Left forelimb (tissue), 1 donor: ENCODE results near the gene SSBP4.
"Not testable (repeated sequence)": the region's sequence is repeated elsewhere in the genome, so short reads cannot be mapped to it uniquely, and the experiment has no call there.

ENCODE experiments used
- DNase-seq: peaks from one replicate; pipeline ENCODE4 v3.0.0-alpha.2; 2018; ENCODE audit warnings: low spot score

The SSBP4 gene

DNA sequence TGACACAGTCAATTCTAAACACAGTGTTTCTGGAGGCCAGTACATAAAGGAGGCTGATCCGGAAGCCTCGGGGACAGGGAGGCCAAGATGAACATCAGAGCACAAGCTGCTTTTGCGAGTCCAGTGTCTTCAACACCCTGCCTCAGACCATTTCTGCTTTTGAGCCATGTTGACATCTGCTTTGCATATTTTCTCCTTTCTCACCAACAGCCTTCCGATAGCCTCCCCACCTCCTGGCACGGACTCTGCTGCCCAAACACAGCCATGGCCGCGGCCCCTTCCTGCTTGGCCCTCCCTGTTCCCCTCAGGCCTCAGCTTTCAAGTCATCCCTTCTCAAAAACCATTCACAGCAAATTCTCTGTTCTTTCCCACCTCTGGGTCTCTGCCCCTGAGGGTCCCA, 25.4 kb upstream of the SSBP4 start:
- no peak for DNase-seq

DNA sequence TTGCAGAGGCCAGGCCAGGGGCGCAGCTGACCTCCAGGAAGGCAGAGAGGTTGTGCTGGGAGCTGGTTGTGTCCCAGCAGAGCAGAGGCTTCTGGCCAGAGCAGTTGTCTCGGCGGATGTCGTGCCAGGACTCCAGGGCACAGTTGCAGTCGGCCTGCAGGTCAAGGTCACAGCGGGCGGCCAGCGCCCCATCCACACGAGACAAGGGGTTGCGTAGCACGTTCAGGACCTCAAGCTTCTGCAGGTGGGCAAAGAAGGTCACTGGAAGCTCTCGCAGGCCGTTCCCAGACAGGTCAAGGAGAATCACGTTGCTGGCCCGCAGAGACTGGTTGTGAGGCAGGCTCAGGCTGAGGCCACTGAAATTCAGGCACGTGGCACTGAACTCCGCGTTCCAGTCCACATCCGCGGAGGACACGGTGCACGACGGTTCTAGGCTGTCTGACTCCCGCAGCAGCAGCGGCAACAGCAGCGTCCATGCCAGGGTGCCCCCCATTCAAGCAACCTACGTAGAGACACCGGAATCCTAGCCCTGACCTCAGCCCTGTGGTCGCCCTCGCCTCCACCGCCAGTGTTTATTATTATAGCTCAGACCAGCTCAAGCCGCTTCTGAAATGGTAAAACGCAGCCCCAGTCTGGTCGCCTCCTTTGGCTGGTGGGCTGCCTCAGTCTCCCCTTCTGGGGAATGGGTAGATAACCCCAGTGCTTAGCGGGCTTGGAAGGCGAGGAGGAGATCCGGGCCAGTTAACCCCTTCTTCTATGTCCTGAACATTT, 22.5 kb upstream of the SSBP4 start:
- DNase-seq = no peak

DNA sequence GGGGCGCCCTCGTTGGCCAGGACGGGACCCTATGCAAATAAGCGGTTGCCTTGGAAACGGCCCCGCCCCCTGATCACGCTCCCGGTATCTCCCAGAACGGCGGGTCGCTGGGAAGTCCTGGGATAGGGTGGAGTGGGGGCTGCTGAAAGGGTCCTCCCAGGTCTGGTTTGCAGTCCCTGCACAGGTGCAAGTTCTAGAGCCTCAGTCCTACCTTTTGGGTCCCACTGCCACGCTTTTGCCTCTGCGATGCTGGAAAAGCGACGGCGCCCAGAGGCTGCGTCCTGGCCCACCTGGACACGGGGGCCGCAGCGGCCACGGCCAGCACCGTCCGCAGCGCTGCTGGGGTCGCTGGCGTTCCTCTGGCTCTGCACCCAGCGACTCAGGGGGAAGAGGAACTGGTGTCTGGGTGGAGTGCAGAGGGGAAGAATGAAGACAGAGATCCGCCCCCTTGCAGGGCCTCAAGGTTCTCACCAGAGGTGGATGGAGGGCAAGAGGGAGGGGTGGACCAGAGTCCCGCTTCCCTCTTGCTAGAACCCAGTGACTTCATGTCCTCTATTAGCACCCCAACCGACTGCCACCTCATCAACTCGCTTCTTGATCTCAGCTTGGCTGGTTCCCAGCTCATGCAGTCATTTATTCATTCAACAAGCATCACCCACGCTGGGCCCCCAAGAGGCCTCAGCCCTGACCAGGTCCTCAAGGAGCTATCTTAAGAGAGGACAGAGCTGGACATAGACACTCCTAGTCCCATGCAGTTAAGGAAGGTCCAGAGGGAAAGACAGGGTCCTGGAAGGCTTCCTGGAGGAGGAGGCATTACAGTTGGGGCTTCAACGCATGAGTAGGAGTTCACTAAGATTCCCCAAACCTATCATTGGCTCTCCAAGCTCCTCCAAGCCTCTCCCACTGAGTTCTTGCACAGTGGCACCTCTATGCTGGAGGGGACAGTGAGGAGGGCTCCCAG, 21.7 kb upstream of the SSBP4 start, which contains the start of gene LRRC25:
LRRC25 (minus strand) TSS at position 381 of the 961 bp plus-strand sequence. CDS start 659 bp downstream, outside the sequence.
- DNase-seq = no peak

DNA sequence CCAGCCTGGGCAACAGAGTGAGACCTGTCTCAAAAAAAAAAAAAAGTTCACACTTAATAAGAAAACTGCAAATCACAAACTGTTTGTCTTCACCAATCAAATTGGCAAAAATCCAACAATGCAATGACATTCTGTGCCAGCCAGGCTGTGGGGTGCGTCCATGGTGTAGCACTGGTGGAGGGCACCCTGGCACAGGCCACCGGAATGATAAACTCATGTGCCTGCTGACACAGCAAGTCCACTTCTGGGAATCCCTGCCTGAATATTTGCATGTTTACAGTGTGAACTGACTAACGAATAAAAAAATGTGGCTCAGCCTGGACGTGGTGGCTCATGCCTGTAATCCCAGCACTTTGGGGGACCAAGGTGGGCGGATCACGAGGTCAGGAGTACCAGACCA, 20.2 kb upstream of the SSBP4 start:
- no peak for DNase-seq

DNA sequence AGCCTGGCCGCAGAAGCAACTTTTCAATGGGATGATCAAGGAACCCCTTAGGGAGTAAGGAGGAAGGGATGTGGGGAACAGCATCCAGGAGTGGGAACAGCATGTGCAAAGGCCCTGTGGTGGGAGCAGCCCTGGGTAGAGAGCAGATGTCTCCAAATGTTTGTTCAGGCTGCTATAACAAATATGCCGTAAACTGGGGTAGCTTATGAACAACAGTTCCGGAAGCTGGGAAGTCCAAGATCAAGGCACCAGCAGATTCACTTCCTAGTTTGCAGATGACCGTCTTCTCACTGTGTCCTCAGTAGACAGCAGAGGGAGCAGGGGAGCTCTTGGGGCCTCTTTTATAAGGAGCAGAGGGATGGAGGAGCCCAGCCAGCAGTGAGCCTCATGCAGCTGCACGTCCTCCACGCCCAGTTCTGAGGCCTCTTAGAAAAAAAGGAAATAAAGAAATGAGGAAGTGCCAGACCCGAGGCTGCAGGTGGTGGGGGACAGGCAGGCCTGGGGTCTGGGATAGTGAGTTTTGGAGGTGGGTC, 17.6 kb upstream of the SSBP4 start:
- DNase-seq = no peak

DNA sequence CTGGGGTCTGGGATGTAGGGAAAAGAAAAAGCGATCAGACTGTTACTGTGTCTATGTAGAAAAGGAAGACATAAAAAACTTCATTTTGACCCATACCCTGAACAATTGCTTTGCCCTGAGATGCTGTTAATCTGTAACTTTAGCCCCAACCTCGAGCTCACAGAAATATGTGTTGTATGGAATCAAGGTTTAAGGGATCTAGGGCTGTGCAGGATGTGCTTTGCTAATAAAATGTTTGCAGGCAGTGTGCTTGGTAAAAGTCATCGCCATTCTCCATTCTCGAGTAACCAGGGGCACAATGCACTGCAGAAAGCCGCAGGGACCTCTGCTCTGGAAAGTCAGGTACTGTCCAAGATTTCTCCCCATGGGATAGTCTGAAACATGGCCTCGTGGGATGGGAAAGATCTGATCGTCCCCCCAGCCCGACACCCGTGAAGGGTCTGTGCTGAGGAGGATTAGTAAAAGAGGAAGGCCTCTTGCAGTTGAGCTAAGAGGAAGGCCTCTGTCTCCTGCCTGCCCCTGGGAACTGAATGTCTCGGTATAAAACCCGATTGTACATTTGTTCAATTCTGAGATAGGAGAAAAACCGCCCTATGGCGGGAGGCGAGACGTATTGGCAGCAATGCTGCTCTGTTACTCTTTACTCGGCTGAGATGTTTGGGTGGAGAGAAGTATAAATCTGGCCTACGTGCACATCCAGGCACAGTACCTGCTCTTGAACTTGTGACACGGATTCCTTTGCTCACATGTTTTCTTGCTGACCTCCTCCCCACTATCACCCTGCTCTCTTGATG, 16.5 kb upstream of the SSBP4 start:
- DNase-seq = not testable (repeated sequence)

DNA sequence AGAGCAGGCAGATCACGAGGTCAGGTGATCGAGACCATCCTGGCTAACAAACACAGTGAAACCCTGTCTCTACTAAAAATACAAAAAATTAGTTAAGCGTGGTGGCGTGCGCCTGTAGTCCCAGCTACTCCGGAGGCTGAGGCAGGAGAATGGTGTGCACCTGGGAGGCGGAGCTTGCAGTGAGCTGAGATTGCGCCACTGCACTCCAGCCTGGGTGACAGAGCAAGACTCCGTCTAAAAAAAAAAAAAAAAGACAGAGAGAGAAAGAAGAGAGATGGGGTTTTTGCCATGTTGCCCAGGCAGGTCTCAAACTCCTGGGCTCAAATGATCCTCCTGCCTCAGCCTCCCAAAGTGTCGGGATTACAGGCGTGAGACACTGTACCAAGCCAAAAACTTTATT, 13.4 kb upstream of the SSBP4 start:
- not testable (repeated sequence) for DNase-seq

DNA sequence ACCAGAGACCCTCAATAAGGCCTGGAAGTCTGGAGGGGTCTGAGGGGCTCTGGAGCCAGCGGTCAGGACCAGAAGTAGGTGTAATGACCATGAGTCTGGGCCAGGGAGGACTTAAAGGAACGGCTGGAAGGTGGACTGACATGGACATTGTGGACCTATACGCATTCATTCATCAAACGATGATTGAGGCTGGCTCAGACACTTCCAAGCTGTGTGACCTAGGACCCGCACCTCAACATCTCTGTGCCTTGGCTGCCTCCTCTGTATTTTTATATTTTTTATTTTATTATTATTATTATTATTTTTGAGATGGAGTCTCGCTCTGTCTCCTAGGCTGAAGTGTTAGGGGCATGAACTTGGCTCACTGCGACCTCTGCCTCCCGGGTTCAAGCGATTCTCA, 12.4 kb upstream of the SSBP4 start:
- DNase-seq = no peak

DNA sequence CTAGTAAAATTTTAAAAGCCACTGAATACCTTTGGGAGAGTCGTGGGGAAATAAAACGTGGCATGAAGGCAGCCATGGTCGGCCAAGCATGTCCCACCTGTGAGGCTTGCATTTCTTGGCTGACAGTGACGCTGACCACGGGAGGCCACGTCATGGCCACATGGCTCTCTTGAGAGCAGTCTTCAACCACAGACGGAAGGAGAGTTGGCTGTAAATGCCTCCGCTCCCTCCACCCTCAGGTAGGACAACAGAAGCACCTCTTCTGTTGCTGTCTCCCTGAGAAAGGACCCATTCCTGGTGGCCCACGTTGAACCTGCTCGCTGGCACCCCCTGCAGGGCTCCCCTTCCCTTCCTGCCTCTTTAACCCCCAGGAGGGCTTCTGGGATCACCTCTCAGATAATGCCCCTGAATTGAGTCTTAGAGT, 11.1 kb upstream of the SSBP4 start:
- DNase-seq = no peak

DNA sequence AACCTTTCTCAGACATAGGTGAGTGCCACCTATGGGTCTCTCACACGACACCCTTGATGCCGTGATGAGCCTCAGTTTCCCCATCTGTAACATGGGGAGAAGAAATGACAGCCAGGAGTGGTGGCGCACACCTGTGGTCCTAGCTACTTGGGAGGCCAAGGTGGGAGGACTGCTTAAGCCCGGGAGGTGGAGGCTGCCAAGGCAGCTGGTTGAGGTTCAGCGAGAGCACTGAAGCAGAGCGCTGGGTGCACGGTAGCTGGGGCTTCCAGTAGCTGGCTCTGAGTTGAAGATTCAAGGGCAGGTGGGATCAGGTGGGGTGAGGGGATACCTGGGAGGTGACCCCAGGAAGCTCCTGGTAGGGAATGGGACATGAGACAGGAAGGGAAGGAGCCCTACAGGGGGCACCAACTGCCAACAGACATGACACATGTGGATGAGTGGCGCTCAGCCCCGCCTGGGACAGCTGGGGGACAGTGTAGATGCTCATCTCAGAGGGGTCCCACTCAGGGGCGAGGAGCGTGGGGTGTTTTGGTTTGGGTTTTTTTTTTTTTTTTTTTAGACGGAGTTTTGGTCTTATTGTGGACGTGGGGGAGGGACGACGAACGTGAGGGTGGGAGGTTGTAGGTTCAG, 6.5 kb upstream of the SSBP4 start:
- DNase-seq = no peak

DNA sequence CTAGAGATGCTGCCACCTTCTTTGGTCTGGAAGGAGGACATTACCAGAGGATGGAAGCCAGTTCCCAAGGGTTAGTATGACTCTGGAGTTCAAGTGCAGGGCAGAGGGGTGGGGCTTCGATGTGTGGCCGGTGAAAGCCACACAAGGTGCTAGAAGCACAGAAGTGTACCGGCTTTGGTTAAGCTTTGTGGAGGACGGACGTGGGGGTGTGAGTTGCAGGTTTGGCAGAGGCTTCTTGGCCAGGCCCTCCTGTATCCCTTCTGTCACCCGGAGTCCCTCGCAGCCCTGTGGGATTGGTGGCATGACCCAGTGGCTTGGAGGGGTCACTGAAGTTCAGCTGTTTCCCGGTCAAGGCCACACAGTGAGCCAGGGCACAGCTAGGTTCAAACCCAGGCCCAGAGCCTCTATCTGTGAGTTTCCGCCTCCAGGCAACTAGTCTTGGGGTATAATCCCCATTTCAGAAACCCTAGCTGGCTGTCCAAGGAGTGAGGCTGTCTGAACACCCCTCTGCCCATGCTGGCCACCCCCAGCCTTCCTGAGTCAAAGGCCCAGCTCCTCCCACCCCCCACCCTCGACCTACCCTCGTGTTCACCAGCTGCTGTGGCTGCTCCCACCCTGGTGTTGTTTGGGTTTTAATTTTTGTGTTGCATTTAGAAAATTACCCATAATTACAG, 4.6 kb upstream of the SSBP4 start:
- no peak for DNase-seq

DNA sequence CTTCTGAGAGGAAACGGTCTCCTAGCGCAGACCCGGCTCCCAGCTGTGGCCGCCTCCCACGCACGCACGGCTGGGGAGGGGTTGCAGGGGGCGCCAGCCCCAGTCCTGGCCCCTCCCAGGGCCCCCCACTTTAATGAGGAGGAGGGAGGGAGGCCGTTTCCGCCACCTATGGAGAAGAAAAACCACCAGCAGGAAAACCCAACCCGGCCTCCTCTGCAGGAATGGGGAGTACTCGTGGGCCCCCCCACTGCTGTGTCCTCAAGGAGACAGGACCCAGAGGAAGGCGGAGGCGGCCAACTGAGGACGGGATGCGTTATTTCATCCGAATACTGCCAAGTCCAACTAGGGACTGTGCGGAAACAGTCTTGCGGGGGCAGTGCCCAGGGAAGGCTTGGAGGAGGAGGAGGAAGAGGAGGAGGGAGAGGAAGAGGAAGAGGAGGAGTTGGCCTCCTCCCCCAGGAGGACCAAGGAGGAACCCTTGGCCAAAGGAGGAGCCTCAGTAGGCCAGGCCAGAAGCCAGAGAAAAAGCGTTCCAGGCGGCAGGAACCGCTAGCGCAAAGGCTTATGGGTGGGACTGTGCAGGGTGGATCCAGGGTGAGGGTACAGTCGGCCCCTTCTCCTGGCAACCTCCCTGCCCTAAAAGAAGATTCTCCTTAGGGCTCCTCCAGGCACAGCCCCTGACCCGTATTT, 3.9 kb upstream of the SSBP4 start:
- DNase-seq = peak; percentile 88

DNA sequence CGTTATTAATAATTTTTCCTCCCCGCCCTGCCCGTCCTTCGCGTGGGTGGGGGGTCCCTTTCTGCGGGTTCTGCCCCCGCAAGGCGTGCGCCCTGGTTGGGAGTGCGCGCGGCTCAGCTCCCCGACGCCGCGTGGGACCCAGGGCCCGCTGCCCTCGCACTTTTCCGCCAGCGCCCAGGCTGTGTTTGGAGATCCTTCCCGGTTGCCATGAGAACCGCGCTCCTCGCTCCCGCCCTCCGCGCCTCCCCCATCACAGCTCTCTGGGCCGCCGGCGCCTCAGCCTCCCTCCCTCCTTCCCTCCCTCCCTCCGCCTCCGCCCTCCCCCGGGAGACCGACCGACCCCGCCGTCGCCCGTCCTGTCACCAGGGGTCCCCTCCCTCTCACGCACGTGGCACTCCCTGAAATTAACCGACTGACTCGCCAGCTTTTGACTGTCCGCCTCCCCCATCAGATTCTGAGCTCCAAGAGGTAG, 2.4 kb upstream of the SSBP4 start:
- peak; percentile 96 for DNase-seq

DNA sequence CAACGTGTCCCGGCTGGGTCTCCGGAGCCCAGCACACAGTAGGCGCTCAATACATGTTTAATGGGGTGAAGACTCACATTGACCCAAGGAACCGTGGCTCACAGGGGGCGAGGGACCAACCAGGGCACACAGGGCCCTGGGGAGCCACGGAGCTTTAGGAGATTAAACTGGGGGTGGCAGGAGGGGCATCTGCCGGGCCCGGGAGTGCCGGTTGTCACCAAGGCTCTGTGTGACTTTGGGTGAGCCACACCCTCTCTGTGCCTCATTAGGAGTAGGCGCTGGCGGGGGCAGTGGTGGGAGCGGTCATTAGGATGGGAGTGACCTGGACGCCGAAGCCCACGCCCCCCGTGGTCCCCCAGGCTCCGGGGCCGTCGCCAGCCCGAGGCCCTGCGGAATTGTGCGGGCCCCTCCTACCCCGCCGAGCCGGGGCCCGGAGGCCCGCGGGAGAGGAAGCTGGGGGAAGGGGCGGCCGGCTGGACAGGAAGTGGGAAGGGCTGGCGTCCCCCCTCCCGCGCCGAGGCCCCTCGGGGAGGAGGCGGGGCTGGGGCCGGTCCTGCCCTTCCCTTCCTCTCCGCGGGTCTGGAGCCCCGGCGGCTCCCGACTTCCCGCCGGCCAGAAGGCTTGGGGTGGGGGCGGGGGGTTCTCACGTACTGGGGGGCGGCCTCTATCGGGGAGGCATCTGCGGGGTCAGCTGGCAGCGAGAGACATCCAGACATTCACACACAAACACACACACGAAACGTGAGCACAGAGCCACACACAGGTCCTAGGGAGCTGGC, 1.8 kb upstream of the SSBP4 start:
- DNase-seq = peak; percentile 93

DNA sequence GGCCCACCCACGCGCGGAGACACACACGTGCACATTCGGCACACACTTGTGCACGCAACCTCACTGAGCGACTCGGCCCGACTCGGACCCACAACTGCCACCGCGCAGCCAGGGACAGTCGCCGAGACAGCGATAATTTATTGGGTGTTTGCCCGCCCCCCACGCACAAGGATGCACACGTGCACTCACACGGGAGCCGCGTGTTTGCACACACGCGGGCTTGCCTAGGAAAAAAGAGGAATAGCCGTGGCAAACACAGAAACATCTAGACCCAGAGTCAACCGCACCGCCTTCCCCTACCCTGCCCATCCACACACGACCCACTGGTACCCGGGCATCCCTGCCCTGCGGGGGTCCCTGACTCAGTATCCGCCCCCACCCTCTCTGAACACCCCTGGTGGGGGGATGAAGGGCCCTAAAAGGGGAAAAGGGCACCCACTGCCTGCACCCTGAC, 1.1 kb upstream of the SSBP4 start:
- DNase-seq = no peak

DNA sequence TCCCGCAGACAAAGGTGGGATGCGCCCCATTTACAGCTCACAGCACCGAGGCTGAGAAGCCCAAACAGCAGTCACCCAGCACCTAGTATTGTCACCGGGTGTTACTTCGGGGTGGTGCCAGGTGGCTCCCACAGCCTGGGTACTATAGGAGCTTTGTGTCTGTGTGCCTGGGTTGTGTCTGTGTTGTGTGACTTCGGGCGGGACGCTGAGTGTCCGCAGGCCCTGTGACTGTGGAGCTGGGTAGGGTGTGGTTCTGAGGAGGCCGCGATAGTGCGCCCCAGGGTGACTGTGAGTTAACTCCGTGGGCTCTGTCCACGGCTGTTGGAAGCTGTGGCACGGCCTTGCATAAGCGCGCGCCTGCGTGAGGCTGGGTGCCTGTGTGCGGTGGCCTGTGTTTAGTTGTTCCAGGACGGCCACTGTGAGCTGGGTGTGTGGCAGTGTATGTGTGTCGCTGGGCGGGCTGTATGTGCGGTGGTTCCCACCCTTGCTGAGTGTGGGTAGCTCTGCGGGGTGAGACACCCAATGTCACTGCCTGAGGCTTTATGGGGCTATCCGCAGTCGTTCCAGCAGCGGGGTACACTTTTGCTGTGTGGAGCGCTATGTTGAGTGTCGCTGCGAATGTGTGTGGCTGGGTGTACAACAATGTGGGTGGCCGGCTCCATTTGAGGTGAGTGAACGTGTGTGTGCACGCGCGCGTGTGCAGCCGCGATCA, 559 bp upstream of the SSBP4 start:
- DNase-seq = no peak

DNA sequence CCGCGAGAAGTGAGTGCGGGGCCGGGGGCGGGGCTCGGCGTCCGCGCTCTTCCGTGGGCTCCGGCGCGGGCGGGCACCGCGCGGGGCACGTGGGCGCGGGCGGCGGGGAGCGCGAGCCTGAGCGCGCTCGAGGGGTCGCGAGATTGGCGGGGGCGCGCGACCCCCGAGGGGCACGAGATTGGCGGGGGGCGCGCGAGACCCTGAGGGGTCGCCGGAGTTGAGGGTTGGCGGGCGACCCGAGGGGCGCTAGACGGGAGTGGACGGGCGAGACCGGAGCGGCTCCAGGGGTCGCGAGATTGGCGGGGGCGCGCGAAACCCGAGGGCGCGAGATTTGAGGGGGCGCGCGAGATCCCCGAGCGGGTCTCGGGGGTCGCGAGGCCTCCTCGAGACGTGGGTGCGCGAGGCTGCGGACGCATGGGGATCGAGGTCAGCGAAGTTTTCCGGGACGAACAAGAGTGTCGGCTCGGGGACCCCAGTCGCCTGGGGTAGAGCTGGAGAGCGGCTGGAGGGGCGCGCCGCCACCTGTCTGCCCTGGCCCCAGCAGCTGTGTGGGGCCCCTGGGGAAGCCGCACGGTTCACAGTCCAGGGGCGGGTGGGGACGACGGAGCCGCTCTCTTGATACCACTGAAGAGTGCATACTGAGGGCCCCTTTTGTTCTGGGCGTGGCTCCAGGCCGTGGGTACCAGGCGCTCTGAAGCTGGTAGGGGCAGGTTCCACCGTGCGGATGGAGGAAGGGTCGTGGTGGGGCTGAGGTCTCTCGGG, 682 bp downstream of the SSBP4 start:
- DNase-seq = no peak

DNA sequence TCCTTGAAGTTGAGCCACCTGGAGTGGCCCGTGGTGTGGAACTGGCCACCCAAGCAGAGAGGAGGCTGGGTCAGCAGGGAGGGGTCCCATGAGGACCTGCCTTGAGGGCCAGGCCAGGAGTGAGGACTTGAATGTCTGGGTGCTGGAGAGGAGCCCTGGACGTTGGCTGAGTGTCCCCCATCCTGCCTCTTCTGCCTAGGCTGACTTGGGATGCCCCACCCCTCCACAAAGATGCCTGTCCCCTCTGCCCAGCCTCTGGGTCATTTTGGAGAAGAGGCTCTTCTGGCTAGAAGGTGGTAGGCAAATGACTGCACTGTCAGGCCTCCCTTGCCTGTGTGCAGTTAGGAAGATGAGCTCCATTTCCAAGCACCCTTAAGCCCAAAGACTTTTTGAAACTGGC, 1.7 kb downstream of the SSBP4 start:
- no peak for DNase-seq
